HepG2 (cell line): Measurements from ENCODE around the gene IL13. TPM values are rescaled to one million over a fixed set of nuclear protein-coding genes. Genes with fewer than 3 reads are reported as not detected.

ENCODE experiments used
- ATAC-seq: fragments of 200-7000 bp; cut with Tn5 transposase; 3 replicates; pipeline ENCODE4 v1.9.1; 2020; ENCODE audit warnings: mild to moderate bottlenecking, moderate library complexity
- BruUV-seq: library from RNA; stranded (reverse); fragments of 400-500 nt; replicated peaks from 2 replicates; lab custom pipeline; 2021; lab: Mats Ljungman, UMichigan
- CTCF ChIA-PET: fragments of 300-600 bp; formaldehyde crosslinking; extraction: SDS; loops from one replicate; lab custom pipeline; 2021; ENCODE audit warnings: low total read pairs, inconsistent platforms, low intra/inter-chr PET ratio; lab: Yijun Ruan, JAX
- POLR2A ChIA-PET: fragments of 350-600 bp; sonication (Branson Sonifier 250); formaldehyde crosslinking; loops from one replicate; lab custom pipeline; 2020; ENCODE audit warnings: antibody characterized with exemption, inconsistent platforms; lab: Yijun Ruan, JAX
- DNase-seq: peaks from one replicate; pipeline ENCODE4 v3.0.0-alpha.2; 2015; ENCODE audit warnings: low spot score
- FAIRE-seq: peaks from 3 replicates; lab custom pipeline; 2011; peaks lifted over from hg19 to GRCh38; lab: Jason Lieb, UNC
- H2AFZ ChIP-seq: one replicate; pipeline ENCODE4 v1.6.1; 2011; ENCODE audit warnings: low read length, inconsistent platforms
- H3K27ac ChIP-seq: fragments of 300-600 bp; 3 replicates; pipeline ENCODE4 v1.8.0; 2011; ENCODE audit warnings: mixed run types, mild to moderate bottlenecking, mixed read lengths, low read length, inconsistent platforms; ENCODE audit not compliant: insufficient read depth; ENCODE audit errors: extremely low read length
- H3K27me3 ChIP-seq, 2 experiments: fragments of 200-600 bp in 1 of 2; 2 replicates in 1 of 2; 3 replicates in 1 of 2; pipeline versions ENCODE4 v1.6.0 to v1.8.0; 2011; ENCODE audit warnings: low read length in 2 of 2, mild to moderate bottlenecking in 2 of 2, moderate library complexity in 2 of 2, inconsistent platforms in 1 of 2; ENCODE audit not compliant: insufficient read depth in 2 of 2, control insufficient read depth in 1 of 2
- H3K36me3 ChIP-seq, 2 experiments: fragments of 200-600 bp in 1 of 2; replicated peaks in 1 of 2; 2 replicates in 1 of 2; 3 replicates in 1 of 2; pipeline versions ENCODE4 v1.5.1 to v1.8.0; 2011; ENCODE audit warnings: low read length in 2 of 2, inconsistent platforms in 1 of 2; ENCODE audit not compliant: insufficient read depth in 2 of 2, control insufficient read depth in 1 of 2
- H3K4me1 ChIP-seq: 2 replicates; pipeline ENCODE4 v1.5.1; 2012; ENCODE audit warnings: low read length, inconsistent platforms; ENCODE audit not compliant: insufficient read depth
- H3K4me2 ChIP-seq: 2 replicates; pipeline ENCODE4 v1.6.0; 2011; ENCODE audit warnings: low read depth, low read length, inconsistent platforms
- H3K4me3 ChIP-seq, 3 experiments: fragments of 200-600 bp in 1 of 3; sonication (generic), shearing (Covaris generic) in 1 of 3; replicated peaks in 1 of 3; 2 replicates each; pipeline ENCODE4 v1.5.1; 2011 to 2016; ENCODE audit warnings: low read length in 3 of 3, inconsistent platforms in 2 of 3, low read depth in 2 of 3, mild to moderate bottlenecking in 2 of 3, control low read depth in 1 of 3, mixed read lengths in 1 of 3; ENCODE audit not compliant: insufficient read depth in 1 of 3
- H3K79me2 ChIP-seq: one replicate; pipeline ENCODE4 v1.6.1; 2011; ENCODE audit warnings: low read length, inconsistent platforms; ENCODE audit not compliant: insufficient read depth
- H3K9ac ChIP-seq: 2 replicates; pipeline ENCODE4 v1.6.0; 2011; ENCODE audit warnings: mild to moderate bottlenecking, low read depth, low read length, inconsistent platforms; ENCODE audit not compliant: insufficient read depth
- H3K9me3 ChIP-seq: 2 replicates; pipeline ENCODE4 v1.5.1; 2012; ENCODE audit warnings: mild to moderate bottlenecking, low read length
- H4K20me1 ChIP-seq: 2 replicates; pipeline ENCODE4 v1.6.0; 2011; ENCODE audit warnings: inconsistent platforms, mild to moderate bottlenecking, low read length, moderate library complexity; ENCODE audit not compliant: insufficient read depth
- AFF4 ChIP-seq: sonication (generic); formaldehyde crosslinking; IDR thresholded peaks from 2 replicates; pipeline ENCODE4 v1.4.0; 2020; ENCODE audit warnings: missing genetic modification reagents
- GMEB2 ChIP-seq: IDR thresholded peaks from 2 replicates; pipeline ENCODE4 v1.6.1; 2016; ENCODE audit warnings: missing biosample characterization, missing genetic modification reagents, low read depth
- HES4 ChIP-seq: sonication (generic); formaldehyde crosslinking; IDR thresholded peaks from 2 replicates; pipeline ENCODE4 v1.9.0; 2021; ENCODE audit warnings: mild to moderate bottlenecking, missing genetic modification reagents, borderline replicate concordance
- KDM2A ChIP-seq: sonication (generic); formaldehyde crosslinking; IDR thresholded peaks from 2 replicates; pipeline ENCODE4 v1.4.0; 2020; ENCODE audit warnings: low read depth, missing genetic modification reagents, borderline replicate concordance
- PHF8 ChIP-seq: sonication (generic); formaldehyde crosslinking; IDR thresholded peaks from 2 replicates; pipeline ENCODE4 v1.5.0; 2020; ENCODE audit warnings: missing genetic modification reagents
- POLR2AphosphoS2 ChIP-seq: IDR thresholded peaks from 2 replicates; pipeline ENCODE4 v1.6.1; 2011; ENCODE audit warnings: low read depth, low read length, improper control_type of control experiment
- SAP130 ChIP-seq: IDR thresholded peaks from 2 replicates; pipeline ENCODE4 v1.6.1; 2016; ENCODE audit warnings: low read depth
- TEAD3 ChIP-seq: optimal IDR thresholded peaks from 2 replicates; pipeline ENCODE3; 2016; ENCODE audit warnings: borderline replicate concordance
- ZFX ChIP-seq: sonication (generic); formaldehyde crosslinking; IDR thresholded peaks from 2 replicates; pipeline ENCODE4 v1.4.0; 2020; ENCODE audit warnings: mild to moderate bottlenecking, low read depth, missing genetic modification reagents, moderate library complexity
- ZNF101 ChIP-seq: sonication (generic); formaldehyde crosslinking; IDR thresholded peaks from 2 replicates; pipeline ENCODE4 v1.4.0; 2020; ENCODE audit warnings: mild to moderate bottlenecking, low read depth, missing genetic modification reagents, borderline replicate concordance
- ZNF577 ChIP-seq: sonication (generic); formaldehyde crosslinking; IDR thresholded peaks from 2 replicates; pipeline ENCODE4 v1.4.0; 2020; ENCODE audit warnings: mild to moderate bottlenecking, low read depth, missing genetic modification reagents, borderline replicate concordance
- WGBS: methylation state at CpG from one replicate; pipeline ENCODE4 v1.1.6; 2017; ENCODE audit warnings: low lambda C conversion rate; 5-methylcytosine and 5-hydroxymethylcytosine counted together
- in situ Hi-C: cut with HindIII; loops from 2 replicates; pipeline ENCODE4 v1.10.0; 2017; ENCODE audit warnings: low pct_unique_long_range_greater_than_20kb; ENCODE audit not compliant: extremely low pct_ligation_motif_present
- intact Hi-C: fragments of 100-400 bp; cut with micrococcal nuclease; formaldehyde crosslinking; loops from one replicate; pipeline ENCODE4 v1.10.0; 2022; ENCODE audit not compliant: unreplicated experiment
- polyA plus RNA-seq, 8 experiments: library from polyadenylated mRNA; depleted of rRNA in 3 of 8; stranded (reverse) in 7 of 8; unstranded in 1 of 8; fragments of >200 nt; fragmentation: Illumina TruSeq in 4 of 8; extraction: Trizol in 4 of 8; gene quantifications; 2 replicates each; pipeline versions ENCODE4 v1.2.1 to v1.2.3, GENCODE V29; 2011 to 2016; ENCODE audit warnings: low read depth in 4 of 8, missing spikeins in 1 of 8, mixed read lengths in 1 of 8; ENCODE audit not compliant: insufficient read depth in 1 of 8
- total RNA-seq, 5 experiments: library from RNA; depleted of rRNA; stranded (reverse); fragments of >200 nt; fragmentation: Illumina TruSeq; extraction: Trizol; gene quantifications; 2 replicates each; pipeline ENCODE4 v1.2.3, GENCODE V29; 2016; ENCODE audit warnings: low read depth in 1 of 5
- TF ChIP-seq, protein P1 (sequence below): sonication (generic); formaldehyde crosslinking; IDR thresholded peaks from 2 replicates; pipeline ENCODE4 v1.5.1; 2020; ENCODE audit warnings: missing genetic modification reagents, mild to moderate bottlenecking, borderline replicate concordance
- TF ChIP-seq, protein P2 (sequence below): IDR thresholded peaks from 2 replicates; pipeline ENCODE4 v1.6.1; 2016; ENCODE audit warnings: mild to moderate bottlenecking

Gene IL13
- total and polyA plus RNA-seq, 2 of the 13 experiments (the other 11 are each of a cell fraction or from before 2014, with no cell fraction given) = 0.05 TPM; not detected in 1

GRCh38 chr5:132675936-132676689 is 18.1 kb downstream of the IL13 start (continued):
- no peak for TF ChIP-seq GMEB2 (CRISPR knock-in tag)
- no peak for TF ChIP-seq POLR2AphosphoS2
- no peak for TF ChIP-seq ZNF101 (CRISPR knock-in tag)
- no peak for TF ChIP-seq PHF8
- no peak for TF ChIP-seq HES4

DNA sequence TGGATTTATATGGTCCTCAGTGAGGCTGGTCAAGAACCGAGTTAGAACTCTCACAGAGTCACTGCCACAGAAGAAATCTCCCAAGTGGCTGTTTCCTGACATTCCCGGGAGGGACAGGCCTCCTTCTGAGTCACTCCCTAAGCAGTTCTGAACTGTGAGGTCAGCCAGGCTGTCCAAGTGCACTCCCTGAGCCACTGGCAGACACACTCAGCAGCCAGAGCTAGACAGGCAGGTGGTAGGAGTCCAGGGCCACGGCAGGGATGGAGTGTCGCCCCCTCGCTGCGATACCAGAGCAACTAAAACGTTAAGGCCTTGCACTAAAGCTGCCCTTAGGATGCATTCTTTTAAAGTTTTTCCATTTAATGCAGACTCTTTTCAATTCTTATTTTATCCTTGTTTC is 19.2 kb downstream of the IL13 start:
- FAIRE-seq = peak; percentile 4
- Histone ChIP-seq H3K27ac (no peak overlapping the region), H3K36me3 (no peaks in the 10 kb centered on the region), H3K27me3 (peaks cover 1 to 11% of the 10 kb centered on the region in 2 experiments; a peak in 3 of 5 replicates), H3K4me1 (peaks cover 35% of the 10 kb centered on the region), H2AFZ (no peak overlapping the region), H3K9me3 (no peaks in the 10 kb centered on the region), H4K20me1 (no peaks in the 10 kb centered on the region), H3K79me2 (no peaks in the 10 kb centered on the region), H3K4me2 (no peak overlapping the region), H3K9ac (no peak overlapping the region), H3K4me3 (no peak overlapping the region)
- ChIA-PET CTCF (interaction anchor here (1.4 to 1.5 kb wide), 2 partner anchors 151 to 291 kb away, joined by 7 to 12 read pairs; no protein-coding TSS in a partner anchor), POLR2A (interaction anchor here (1.3 kb wide), 1 partner anchor 162 kb away, joined by 4 read pairs; no protein-coding TSS in a partner anchor)
- ATAC-seq = peak; percentile 86
- in situ Hi-C loops = no loop called here
- 0% methylated on average over 5 of the region's 7 CpGs for WGBS
- peak; percentile 31 for DNase-seq
- BruUV-seq = no TSS peak
- intact Hi-C loops = loop anchor here (1.0 to 10.0 kb wide), 3 partner anchors 62 to 290 kb away; no protein-coding TSS in a partner anchor
- TF ChIP-seq ZNF577 = no peak
- TF ChIP-seq TEAD3 (CRISPR knock-in tag) = peak; percentile 14
- 0 out of 2 replicates have a peak, but pooled peaks have one; percentile 25 for TF ChIP-seq KDM2A (CRISPR knock-in tag)
- TF ChIP-seq, protein P1, sequence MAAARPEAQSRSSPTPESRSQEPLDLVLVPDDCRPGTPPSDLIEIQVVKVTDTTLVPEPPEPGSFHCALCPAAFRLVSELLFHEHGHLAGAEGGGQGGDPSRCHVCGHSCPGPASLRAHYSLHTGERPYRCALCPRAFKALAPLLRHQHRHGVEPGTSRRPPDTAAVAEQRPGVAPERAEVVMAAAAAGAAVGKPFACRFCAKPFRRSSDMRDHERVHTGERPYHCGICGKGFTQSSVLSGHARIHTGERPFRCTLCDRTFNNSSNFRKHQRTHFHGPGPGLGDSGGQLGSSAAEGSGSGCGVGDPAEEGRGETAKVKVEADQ = no peak
- no peak for TF ChIP-seq AFF4 (CRISPR knock-in tag)
- TF ChIP-seq SAP130 (CRISPR knock-in tag) = peak; percentile 26; the same call in 1 of the 2 replicates
- TF ChIP-seq, protein P2, sequence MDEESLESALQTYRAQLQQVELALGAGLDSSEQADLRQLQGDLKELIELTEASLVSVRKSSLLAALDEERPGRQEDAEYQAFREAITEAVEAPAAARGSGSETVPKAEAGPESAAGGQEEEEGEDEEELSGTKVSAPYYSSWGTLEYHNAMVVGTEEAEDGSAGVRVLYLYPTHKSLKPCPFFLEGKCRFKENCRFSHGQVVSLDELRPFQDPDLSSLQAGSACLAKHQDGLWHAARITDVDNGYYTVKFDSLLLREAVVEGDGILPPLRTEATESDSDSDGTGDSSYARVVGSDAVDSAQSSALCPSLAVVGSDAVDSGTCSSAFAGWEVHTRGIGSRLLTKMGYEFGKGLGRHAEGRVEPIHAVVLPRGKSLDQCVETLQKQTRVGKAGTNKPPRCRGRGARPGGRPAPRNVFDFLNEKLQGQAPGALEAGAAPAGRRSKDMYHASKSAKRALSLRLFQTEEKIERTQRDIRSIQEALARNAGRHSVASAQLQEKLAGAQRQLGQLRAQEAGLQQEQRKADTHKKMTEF (CRISPR knock-in tag) = 0 out of 2 replicates have a peak, but pooled peaks have one; percentile 20
- TF ChIP-seq ZFX (CRISPR knock-in tag) = 0 out of 2 replicates have a peak, but pooled peaks have one; percentile 14
